ENCODE measurements around the gene ZNF30.
"Not testable (repeated sequence)": the region's sequence is repeated elsewhere in the genome, so short reads cannot be mapped to it uniquely, and the experiment has no call there.

The ZNF30 gene

DNA sequence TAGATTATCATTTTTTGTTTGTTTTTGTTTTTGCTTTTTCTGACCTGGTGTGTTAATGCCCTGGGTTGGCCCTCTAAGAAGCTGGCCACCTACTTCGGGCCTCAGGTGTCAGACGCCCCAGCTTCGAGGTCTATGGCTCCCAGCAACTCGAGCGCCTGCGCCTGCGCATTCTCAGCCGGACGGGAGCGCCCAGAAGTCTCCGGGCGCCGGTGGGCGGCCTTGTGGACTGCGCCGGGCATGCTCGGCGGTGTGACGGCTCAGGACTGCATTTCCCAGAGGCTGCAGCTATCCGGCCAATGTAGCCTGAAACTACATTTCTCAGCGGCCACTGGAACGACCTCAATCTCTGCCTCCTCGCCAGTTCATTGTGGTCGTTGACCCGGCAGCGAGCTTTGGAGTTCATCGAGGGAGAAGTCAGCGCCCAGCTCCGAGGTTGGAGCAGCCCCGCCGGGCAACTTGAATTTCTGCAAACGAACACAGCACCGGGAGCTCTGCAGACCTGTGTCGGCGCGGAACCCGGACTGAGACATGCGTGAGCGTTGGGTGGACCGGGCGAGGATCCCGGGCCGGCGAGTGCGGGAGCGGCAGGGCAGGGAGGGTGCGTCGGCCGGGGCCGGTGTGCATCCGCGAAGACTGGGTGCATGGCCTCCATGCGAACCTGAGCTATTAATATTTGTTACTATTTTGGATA, at the start of gene ZNF30:
TSS of gene ZNF30 (plus strand) at position 219 of the 691 bp plus-strand sequence. CDS start 3,045 bp downstream, outside the sequence.
- DNase-seq, result peak; percentile 88

DNA sequence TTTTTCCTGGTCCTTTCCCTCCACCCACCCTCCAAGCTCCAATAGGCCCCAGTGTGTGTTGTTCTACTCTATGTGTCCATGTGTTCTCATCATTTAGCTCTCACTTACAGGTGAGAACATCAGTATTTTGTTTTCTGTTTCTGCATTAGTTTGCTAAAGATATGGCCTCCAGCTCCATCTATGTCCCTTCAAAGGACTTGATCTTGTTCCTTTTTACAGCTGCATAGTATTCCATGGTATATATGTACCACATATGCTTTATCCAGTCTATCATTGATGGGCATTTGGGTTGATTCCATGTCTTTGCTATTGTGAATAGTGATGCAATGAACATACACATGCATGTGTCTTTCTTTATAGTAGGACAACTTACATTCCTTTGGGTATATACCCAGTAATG, 47.1 kb upstream of the ZNF30 start:
- no peak for DNase-seq

- no peak for DNase-seq
Observed at GRCh38 chr19:34880034-34880433, 46.7 kb upstream of the ZNF30 start.

GRCh38 chr19:34881982-34882381, 44.7 kb upstream of the ZNF30 start:
- no peak for DNase-seq

DNA sequence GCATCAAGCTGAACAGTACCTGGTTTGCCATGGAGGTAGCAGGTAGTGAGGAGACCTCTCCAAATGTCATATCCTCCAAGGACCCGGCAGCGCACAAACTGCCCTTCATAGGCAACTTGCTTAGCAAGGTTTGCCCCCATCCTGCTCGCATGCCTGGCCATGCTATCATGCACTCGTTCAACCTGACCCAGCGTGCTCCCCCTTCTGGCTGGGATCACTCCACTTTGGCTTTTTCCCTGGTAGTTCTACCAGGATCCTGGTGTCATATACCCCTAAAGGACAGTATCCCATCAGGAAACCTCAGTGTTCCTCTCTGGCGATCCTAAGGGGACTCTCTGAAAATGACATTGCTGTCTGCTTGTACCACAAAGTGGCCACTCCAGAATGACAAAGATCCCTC, 38.6 kb upstream of the ZNF30 start:
- DNase-seq, result no peak

- no peak for DNase-seq
Observed at GRCh38 chr19:34900245-34900644, 26.5 kb upstream of the ZNF30 start.

- DNase-seq, result no peak
Observed at GRCh38 chr19:34904664-34905527, 21.8 kb upstream of the ZNF30 start.

GRCh38 chr19:34910770-34911169, 15.9 kb upstream of the ZNF30 start:
- DNase-seq, result no peak

DNA sequence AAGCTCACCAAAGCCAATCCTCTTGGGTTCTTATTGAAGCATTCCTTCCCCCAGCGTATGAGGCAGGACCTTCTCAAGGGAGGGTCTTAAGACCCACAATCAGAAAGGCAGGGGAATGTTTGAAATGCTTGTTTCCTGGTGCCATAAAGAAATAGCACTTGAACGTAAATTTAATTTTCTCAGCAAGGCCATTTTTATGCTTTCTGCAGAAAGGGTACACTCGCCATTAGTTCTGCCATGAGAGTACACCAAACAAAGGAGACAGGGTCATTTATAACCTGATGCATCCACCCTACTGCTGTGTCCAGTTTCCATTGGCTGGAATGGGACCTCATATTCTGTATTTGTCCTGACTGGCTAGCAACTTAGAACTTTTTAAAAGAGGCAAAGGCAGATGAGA, 9.6 kb upstream of the ZNF30 start:
- DNase-seq, result not testable (repeated sequence)

GRCh38 chr19:34918190-34918589, 8.5 kb upstream of the ZNF30 start:
- DNase-seq, result no peak

DNA sequence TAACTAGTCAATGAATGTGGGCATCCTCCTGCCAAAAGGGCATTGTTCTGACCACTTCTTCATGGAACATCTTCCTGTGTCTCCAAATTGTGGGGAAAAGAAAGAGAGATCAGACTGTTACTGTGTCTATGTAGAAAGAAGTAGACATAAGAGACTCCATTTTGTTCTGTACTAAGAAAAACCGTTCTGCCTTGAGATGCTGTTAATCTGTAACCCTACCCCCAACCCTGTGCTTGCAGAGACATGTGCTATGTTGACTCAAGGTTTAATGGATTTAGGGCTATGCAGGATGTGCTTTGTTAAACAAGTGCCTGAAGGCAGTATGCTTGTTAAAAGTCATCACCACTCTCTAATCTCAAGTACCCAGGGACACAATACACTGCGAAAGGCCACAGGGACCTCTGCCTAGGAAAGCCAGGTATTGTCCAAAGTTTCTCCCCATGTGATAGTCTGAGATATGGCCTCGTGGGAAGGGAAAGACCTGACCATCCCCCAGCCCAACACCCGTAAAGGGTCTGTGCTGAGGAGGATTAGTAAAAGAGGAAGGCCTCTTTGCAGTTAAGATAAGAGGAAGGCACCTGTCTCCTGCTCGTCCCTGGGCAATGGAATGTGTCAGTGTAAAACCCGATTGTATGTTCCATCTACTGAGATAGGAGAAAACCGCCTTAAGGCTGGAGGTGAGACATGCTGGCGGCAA, 6.5 kb upstream of the ZNF30 start:
- DNase-seq, result not testable (repeated sequence)

GRCh38 chr19:34925278-34925855, 1.3 kb upstream of the ZNF30 start:
- no peak for DNase-seq

DNA sequence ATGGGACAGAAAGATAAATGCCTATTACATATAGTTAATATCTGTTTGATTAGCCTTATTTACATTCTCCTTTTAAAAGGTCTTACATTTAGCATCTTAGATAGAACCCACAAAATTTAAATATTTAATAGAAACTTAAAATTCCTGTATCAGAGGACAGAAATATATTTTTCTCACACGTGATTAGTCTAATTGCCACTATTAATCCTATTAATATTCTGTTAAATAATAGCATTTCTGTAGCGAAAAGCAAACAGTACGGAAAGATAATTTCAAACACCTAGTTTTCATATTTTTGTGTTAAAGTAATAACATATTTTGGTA, 380 bp upstream of the ZNF30 start:
- DNase-seq, result no peak

DNA sequence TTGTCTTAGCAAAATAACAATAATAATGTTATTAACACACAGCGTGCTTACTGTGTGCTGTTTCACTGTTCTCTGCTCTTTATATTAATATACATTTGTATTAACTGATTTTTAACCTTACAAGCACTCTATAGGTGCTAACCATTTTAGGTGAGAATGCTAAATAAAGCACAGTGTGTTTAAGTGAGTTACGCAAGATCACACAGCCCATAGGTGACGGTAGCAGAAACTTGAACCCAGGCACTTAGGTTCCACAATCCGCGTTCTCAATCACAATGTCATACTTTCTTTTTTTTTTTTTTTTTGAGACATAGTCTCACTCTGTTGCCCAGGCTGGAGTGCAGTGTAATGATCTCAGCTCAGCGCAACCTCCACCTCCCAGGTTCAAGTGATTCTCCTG, 5.8 kb downstream of the ZNF30 start:
- no peak for DNase-seq

DNA sequence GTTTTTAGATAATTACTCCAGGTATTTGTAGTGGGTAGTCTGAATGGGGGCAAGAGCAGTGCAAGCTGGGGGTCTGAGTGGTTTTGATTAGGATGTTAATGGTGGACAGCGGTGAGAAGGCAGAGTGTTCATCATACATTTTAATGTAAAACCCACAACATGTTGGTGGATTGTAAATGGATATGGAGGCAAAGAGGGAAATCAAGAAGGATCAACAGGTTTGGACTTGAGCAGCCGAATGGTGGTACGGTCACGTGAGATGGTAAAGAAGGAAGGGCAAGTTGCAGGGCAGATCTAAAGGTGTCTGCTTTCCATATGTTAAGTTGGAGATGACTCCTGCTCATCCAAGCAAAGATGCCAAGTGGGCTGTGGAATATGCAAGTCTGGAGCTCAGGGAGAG, 9.5 kb downstream of the ZNF30 start:
- DNase-seq, result no peak

DNA sequence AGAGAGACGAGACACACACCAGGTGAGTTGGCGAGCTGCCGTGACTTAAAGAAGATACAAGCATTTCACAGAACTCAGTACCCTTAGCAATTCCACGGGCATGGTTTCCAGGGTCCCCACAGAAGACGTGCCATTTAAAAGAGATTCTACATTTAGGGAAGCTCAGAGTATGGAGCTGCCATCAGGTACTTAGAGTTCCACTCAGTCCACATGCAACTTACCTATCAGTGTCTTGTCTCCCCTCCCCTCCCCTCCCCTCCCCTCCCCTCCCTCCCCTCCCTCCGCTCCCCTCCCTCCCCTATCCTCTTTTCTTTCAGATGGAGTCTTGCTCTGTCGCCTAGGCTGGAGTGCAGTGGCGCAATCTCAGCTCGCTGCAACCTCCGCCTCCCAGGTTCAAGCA, 12.2 kb downstream of the ZNF30 start:
- no peak for DNase-seq

- no peak for DNase-seq
Observed at GRCh38 chr19:34943861-34944573, 17.3 kb downstream of the ZNF30 start.

GRCh38 chr19:34953092-34953491, 26.4 kb downstream of the ZNF30 start:
- DNase-seq, result no peak

- DNase-seq, result no peak
Observed at GRCh38 chr19:34957830-34958751, 31.4 kb downstream of the ZNF30 start.

DNA sequence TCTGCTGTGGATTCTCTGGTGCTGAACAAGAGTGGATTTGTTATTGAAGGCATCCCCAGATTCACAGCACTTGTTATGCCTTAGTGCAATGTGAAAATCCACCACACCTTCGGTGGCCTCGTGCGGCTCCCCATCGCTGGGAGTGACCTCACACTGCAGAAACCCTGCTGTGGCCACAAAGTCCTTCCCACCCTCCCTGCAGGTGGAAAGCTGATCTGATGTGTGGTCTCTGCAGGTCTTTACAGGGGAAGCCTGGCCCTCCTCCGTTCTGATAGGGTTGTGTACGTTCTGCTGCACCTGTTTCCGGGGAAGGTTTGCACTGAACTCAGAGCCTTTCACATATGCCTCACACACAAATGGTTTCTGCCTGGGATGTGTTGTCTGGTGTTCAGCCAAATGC, 32.3 kb downstream of the ZNF30 start:
- no peak for DNase-seq

- DNase-seq, result peak; percentile 89
Observed at GRCh38 chr19:34960103-34960805, 33.6 kb downstream of the ZNF30 start.

Measured in fibroblast of skin of right biceps (primary cell).